GM23338 (cell line): Measurements from ENCODE around the gene GADD45A.

Experiments
- CREB1 ChIP-seq: fragments of 250-450 bp; sonication (Bioruptor Pico); IDR thresholded peaks from 2 replicates; pipeline ENCODE4 v1.5.0; 2020; ENCODE audit warnings: low read depth, mild to moderate bottlenecking, moderate library complexity
- EZH2 ChIP-seq: fragments of 200-600 bp; sonication (generic); IDR thresholded peaks from one replicate; pipeline ENCODE4 v1.8.0; 2017; ENCODE audit warnings: antibody characterized with exemption, mild to moderate bottlenecking, low read depth; ENCODE audit not compliant: unreplicated experiment
- EZH2phosphoT487 ChIP-seq: fragments of 200-600 bp; sonication (generic); IDR thresholded peaks from one replicate; pipeline ENCODE4 v1.8.1; 2018; ENCODE audit warnings: antibody characterized with exemption; ENCODE audit not compliant: unreplicated experiment
- NANOG ChIP-seq: IDR thresholded peaks from 2 replicates; pipeline ENCODE4 v1.6.1; 2016; ENCODE audit warnings: antibody characterized with exemption, borderline replicate concordance
- TF ChIP-seq, protein P1 (sequence below), 2 experiments: fragments of 200-600 bp in 1 of 2; sonication (generic) in 1 of 2; conservative IDR thresholded peaks; 2 replicates each; pipeline versions ENCODE4 v1.5.1 to v1.6.1; 2016 to 2017; ENCODE audit warnings: antibody characterized with exemption in 2 of 2, low read depth in 2 of 2, mild to moderate bottlenecking in 2 of 2, moderate library complexity in 1 of 2
- TF ChIP-seq, protein P2 (sequence below): IDR thresholded peaks from one replicate; pipeline ENCODE4 v1.6.1; 2018; ENCODE audit warnings: antibody characterized with exemption; ENCODE audit not compliant: unreplicated experiment

GRCh38 chr1:67705735-67706453 lies 20.9 kb downstream of the GADD45A start:
- TF ChIP-seq EZH2 (no peak), CREB1 (CRISPR knock-in tag) (no peak), NANOG (no peak), EZH2phosphoT487 (no peak)
- TF ChIP-seq, protein P1, sequence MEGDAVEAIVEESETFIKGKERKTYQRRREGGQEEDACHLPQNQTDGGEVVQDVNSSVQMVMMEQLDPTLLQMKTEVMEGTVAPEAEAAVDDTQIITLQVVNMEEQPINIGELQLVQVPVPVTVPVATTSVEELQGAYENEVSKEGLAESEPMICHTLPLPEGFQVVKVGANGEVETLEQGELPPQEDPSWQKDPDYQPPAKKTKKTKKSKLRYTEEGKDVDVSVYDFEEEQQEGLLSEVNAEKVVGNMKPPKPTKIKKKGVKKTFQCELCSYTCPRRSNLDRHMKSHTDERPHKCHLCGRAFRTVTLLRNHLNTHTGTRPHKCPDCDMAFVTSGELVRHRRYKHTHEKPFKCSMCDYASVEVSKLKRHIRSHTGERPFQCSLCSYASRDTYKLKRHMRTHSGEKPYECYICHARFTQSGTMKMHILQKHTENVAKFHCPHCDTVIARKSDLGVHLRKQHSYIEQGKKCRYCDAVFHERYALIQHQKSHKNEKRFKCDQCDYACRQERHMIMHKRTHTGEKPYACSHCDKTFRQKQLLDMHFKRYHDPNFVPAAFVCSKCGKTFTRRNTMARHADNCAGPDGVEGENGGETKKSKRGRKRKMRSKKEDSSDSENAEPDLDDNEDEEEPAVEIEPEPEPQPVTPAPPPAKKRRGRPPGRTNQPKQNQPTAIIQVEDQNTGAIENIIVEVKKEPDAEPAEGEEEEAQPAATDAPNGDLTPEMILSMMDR (conservative IDR thresholded peaks at IDR 0.05; ENCODE audit: low read depth in 2 of 2) = no peak
- TF ChIP-seq, protein P2, sequence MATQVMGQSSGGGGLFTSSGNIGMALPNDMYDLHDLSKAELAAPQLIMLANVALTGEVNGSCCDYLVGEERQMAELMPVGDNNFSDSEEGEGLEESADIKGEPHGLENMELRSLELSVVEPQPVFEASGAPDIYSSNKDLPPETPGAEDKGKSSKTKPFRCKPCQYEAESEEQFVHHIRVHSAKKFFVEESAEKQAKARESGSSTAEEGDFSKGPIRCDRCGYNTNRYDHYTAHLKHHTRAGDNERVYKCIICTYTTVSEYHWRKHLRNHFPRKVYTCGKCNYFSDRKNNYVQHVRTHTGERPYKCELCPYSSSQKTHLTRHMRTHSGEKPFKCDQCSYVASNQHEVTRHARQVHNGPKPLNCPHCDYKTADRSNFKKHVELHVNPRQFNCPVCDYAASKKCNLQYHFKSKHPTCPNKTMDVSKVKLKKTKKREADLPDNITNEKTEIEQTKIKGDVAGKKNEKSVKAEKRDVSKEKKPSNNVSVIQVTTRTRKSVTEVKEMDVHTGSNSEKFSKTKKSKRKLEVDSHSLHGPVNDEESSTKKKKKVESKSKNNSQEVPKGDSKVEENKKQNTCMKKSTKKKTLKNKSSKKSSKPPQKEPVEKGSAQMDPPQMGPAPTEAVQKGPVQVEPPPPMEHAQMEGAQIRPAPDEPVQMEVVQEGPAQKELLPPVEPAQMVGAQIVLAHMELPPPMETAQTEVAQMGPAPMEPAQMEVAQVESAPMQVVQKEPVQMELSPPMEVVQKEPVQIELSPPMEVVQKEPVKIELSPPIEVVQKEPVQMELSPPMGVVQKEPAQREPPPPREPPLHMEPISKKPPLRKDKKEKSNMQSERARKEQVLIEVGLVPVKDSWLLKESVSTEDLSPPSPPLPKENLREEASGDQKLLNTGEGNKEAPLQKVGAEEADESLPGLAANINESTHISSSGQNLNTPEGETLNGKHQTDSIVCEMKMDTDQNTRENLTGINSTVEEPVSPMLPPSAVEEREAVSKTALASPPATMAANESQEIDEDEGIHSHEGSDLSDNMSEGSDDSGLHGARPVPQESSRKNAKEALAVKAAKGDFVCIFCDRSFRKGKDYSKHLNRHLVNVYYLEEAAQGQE = no peak
